Fibroblast of the aortic adventitia (primary cell): Measurements from ENCODE around the gene CDH12. TPM values are rescaled to one million over a fixed set of nuclear protein-coding genes. Genes with fewer than 3 reads are reported as not detected.
"Not testable (repeated sequence)": the region's sequence is repeated elsewhere in the genome, so short reads cannot be mapped to it uniquely, and the experiment has no call there.

Experiments
- DNase-seq: peaks from one replicate; pipeline ENCODE4 v3.0.0-alpha.2; 2010; ENCODE audit warnings: low read depth
- H3K4me3 ChIP-seq: 2 replicates; pipeline ENCODE4 v1.5.1; 2011; ENCODE audit warnings: low read depth, mild to moderate bottlenecking, control low read depth, low read length, moderate library complexity
- CTCF ChIP-seq: IDR thresholded peaks from 2 replicates; pipeline ENCODE4 v1.5.1; 2011; ENCODE audit warnings: mild to moderate bottlenecking, low read length, control low read depth, inconsistent platforms; ENCODE audit not compliant: insufficient read depth
- total RNA-seq: library from RNA; depleted of rRNA; stranded (reverse); fragments of >200 nt; gene quantifications from 2 replicates; pipeline ENCODE4 v1.2.3, GENCODE V29; 2012; ENCODE audit warnings: low replicate concordance

The CDH12 gene
- total RNA-seq, 1 donor, result 0.09 TPM

- H3K4me3 ChIP-seq, result no peak overlapping the region
- no peak for TF ChIP-seq CTCF
- no peak for DNase-seq
Measured at GRCh38 chr5:22250528-22250927, 602.6 kb downstream of the CDH12 start.

- no peak overlapping the region for H3K4me3 ChIP-seq
- DNase-seq, result no peak
- TF ChIP-seq CTCF, result no peak
Measured at GRCh38 chr5:22249209-22249729, 603.9 kb downstream of the CDH12 start.

- no peak overlapping the region for H3K4me3 ChIP-seq
- TF ChIP-seq CTCF, result no peak
- no peak for DNase-seq
Measured at GRCh38 chr5:22245770-22246169, 607.4 kb downstream of the CDH12 start.

GRCh38 chr5:22242532-22242931, 610.6 kb downstream of the CDH12 start:
- DNase-seq, result no peak
- no peak for TF ChIP-seq CTCF
- H3K4me3 ChIP-seq, result no peak overlapping the region

- no peak for TF ChIP-seq CTCF
- no peak overlapping the region for H3K4me3 ChIP-seq
- DNase-seq, result no peak
Measured at GRCh38 chr5:22238047-22238446, 615.1 kb downstream of the CDH12 start.

- H3K4me3 ChIP-seq, result no peak overlapping the region
- TF ChIP-seq CTCF, result no peak
- DNase-seq, result no peak
Measured at GRCh38 chr5:22226423-22226822, 626.7 kb downstream of the CDH12 start.

GRCh38 chr5:22223079-22223478, 630.1 kb downstream of the CDH12 start:
- DNase-seq, result no peak
- TF ChIP-seq CTCF, result no peak
- H3K4me3 ChIP-seq, result no peak overlapping the region

- not testable (repeated sequence) for DNase-seq, H3K4me3 ChIP-seq
Measured at GRCh38 chr5:22213703-22214495, 639.2 kb downstream of the CDH12 start.

- not testable (repeated sequence) for DNase-seq, H3K4me3 ChIP-seq
Measured at GRCh38 chr5:22212254-22212991, 640.7 kb downstream of the CDH12 start.

GRCh38 chr5:22208463-22208862, 644.7 kb downstream of the CDH12 start:
- DNase-seq, H3K4me3 ChIP-seq: not testable (repeated sequence)
